HepG2 (cell line): Measurements from ENCODE around the gene SLC38A2. TPM values are rescaled to one million over a fixed set of nuclear protein-coding genes. Genes with fewer than 3 reads are reported as not detected.

Experiments used
- ATF4 ChIP-seq, 2 experiments: fragments of 450-650 bp in 1 of 2; sonication (generic) in 1 of 2; formaldehyde crosslinking; IDR thresholded peaks; 2 replicates each; pipeline versions ENCODE4 v1.5.0 to v1.8.0; 2020 to 2022; ENCODE audit warnings: mild to moderate bottlenecking in 1 of 2, missing genetic modification reagents in 1 of 2
- CREB3 ChIP-seq: sonication (generic); formaldehyde crosslinking; IDR thresholded peaks from 2 replicates; pipeline ENCODE4 v1.5.0; 2020; ENCODE audit warnings: missing genetic modification reagents
- FLYWCH1 ChIP-seq: sonication (generic); formaldehyde crosslinking; IDR thresholded peaks from 2 replicates; pipeline ENCODE4 v1.8.1; 2023; ENCODE audit warnings: mild to moderate bottlenecking, missing genetic modification reagents
- FOXP1 ChIP-seq, 2 experiments: fragments of 450-650 bp in 1 of 2; IDR thresholded peaks; 2 replicates each; pipeline ENCODE4 v1.6.1; 2017 to 2018; ENCODE audit warnings: antibody characterized with exemption in 1 of 2
- GABPB1 ChIP-seq: IDR thresholded peaks from 2 replicates; pipeline ENCODE4 v1.6.1; 2016; ENCODE audit warnings: mild to moderate bottlenecking, missing genetic modification reagents, moderate library complexity, missing compliant biosample characterization
- HMGXB4 ChIP-seq, 2 experiments: sonication (generic) in 1 of 2; formaldehyde crosslinking in 1 of 2; IDR thresholded peaks; 2 replicates each; pipeline versions ENCODE4 v1.4.0 to v1.6.1; 2018 to 2020; ENCODE audit warnings: missing genetic modification reagents in 2 of 2, borderline replicate concordance in 1 of 2, low read depth in 1 of 2, mild to moderate bottlenecking in 1 of 2, missing biosample characterization in 1 of 2
- ISL2 ChIP-seq: sonication (generic); formaldehyde crosslinking; IDR thresholded peaks from 2 replicates; pipeline ENCODE4 v1.5.0; 2020; ENCODE audit warnings: missing genetic modification reagents
- ISX ChIP-seq: sonication (generic); formaldehyde crosslinking; conservative IDR thresholded peaks from 2 replicates; pipeline ENCODE4 v1.5.0; 2020; ENCODE audit warnings: missing genetic modification reagents
- MXD1 ChIP-seq: sonication (generic); formaldehyde crosslinking; IDR thresholded peaks from 2 replicates; pipeline ENCODE4 v1.4.0; 2020; ENCODE audit warnings: mild to moderate bottlenecking, missing genetic modification reagents
- PLSCR1 ChIP-seq: sonication (generic); formaldehyde crosslinking; IDR thresholded peaks from 2 replicates; pipeline ENCODE4 v1.5.0; 2020; ENCODE audit warnings: missing genetic modification reagents, mild to moderate bottlenecking, borderline replicate concordance
- POLR2G ChIP-seq: fragments of 200-400 bp; formaldehyde crosslinking; IDR thresholded peaks from 2 replicates; pipeline ENCODE4 v1.6.1; 2018; ENCODE audit warnings: mild to moderate bottlenecking, low read depth, low read length, moderate library complexity
- SALL1 ChIP-seq: sonication (generic); formaldehyde crosslinking; IDR thresholded peaks from 2 replicates; pipeline ENCODE4 v1.8.0; 2022; ENCODE audit warnings: mild to moderate bottlenecking, missing genetic modification reagents
- SIN3B ChIP-seq: fragments of 150-350 bp; IDR thresholded peaks from 2 replicates; pipeline ENCODE4 v1.6.1; 2014; ENCODE audit warnings: low read length
- SYNCRIP ChIP-seq: fragments of 200-400 bp; formaldehyde crosslinking; IDR thresholded peaks from 2 replicates; pipeline ENCODE4 v1.6.1; 2018; ENCODE audit warnings: mild to moderate bottlenecking, low read depth, low read length; ENCODE audit not compliant: insufficient read depth
- U2AF2 ChIP-seq: fragments of 200-400 bp; formaldehyde crosslinking; IDR thresholded peaks from 2 replicates; pipeline ENCODE4 v1.6.1; 2017; ENCODE audit warnings: low read depth, mild to moderate bottlenecking, low read length
- ZBTB38 ChIP-seq: sonication (generic); formaldehyde crosslinking; IDR thresholded peaks from 2 replicates; pipeline ENCODE4 v1.5.1; 2020; ENCODE audit warnings: mild to moderate bottlenecking, missing genetic modification reagents
- ZBTB7B ChIP-seq: sonication (generic); formaldehyde crosslinking; IDR thresholded peaks from 2 replicates; pipeline ENCODE4 v1.4.0; 2020; ENCODE audit warnings: missing genetic modification reagents
- ZFP36L2 ChIP-seq: sonication (generic); formaldehyde crosslinking; IDR thresholded peaks from 2 replicates; pipeline ENCODE4 v1.4.0; 2020; ENCODE audit warnings: missing genetic modification reagents
- ZNF121 ChIP-seq: sonication (generic); formaldehyde crosslinking; IDR thresholded peaks from 2 replicates; pipeline ENCODE4 v1.5.0; 2020; ENCODE audit warnings: mild to moderate bottlenecking, missing genetic modification reagents
- ZNF264 ChIP-seq: sonication (generic); formaldehyde crosslinking; IDR thresholded peaks from 2 replicates; pipeline ENCODE4 v1.4.0; 2020; ENCODE audit warnings: missing genetic modification reagents
- ZNF570 ChIP-seq: sonication (generic); formaldehyde crosslinking; IDR thresholded peaks from 2 replicates; pipeline ENCODE4 v1.4.0; 2020; ENCODE audit warnings: mild to moderate bottlenecking, missing genetic modification reagents, borderline replicate concordance
- ZNF878 ChIP-seq: sonication (generic); formaldehyde crosslinking; IDR thresholded peaks from 2 replicates; pipeline ENCODE4 v1.8.1; 2023; ENCODE audit warnings: mild to moderate bottlenecking, missing genetic modification reagents, moderate library complexity
- ZXDC ChIP-seq: sonication (generic); formaldehyde crosslinking; IDR thresholded peaks from 2 replicates; pipeline ENCODE4 v1.5.0; 2020; ENCODE audit warnings: mild to moderate bottlenecking, missing genetic modification reagents
- polyA plus RNA-seq, 8 experiments: library from polyadenylated mRNA; depleted of rRNA in 3 of 8; stranded (reverse) in 7 of 8; unstranded in 1 of 8; fragments of >200 nt; fragmentation: Illumina TruSeq in 4 of 8; extraction: Trizol in 4 of 8; gene quantifications; 2 replicates each; pipeline versions ENCODE4 v1.2.1 to v1.2.3, GENCODE V29; 2011 to 2016; ENCODE audit warnings: low read depth in 4 of 8, missing spikeins in 1 of 8, mixed read lengths in 1 of 8; ENCODE audit not compliant: insufficient read depth in 1 of 8
- total RNA-seq, 5 experiments: library from RNA; depleted of rRNA; stranded (reverse); fragments of >200 nt; fragmentation: Illumina TruSeq; extraction: Trizol; gene quantifications; 2 replicates each; pipeline ENCODE4 v1.2.3, GENCODE V29; 2016; ENCODE audit warnings: low read depth in 1 of 5

SLC38A2 gene
- total and polyA plus RNA-seq, 2 of the 13 experiments (the other 11 are each of a cell fraction or from before 2014, with no cell fraction given) = 368 to 880 TPM

GRCh38 chr12:46369095-46369473, 3.5 kb downstream of the SLC38A2 start (continued):
- TF ChIP-seq ZBTB38 = no peak
- TF ChIP-seq ZXDC = no peak
- no peak for TF ChIP-seq SIN3B
- no peak for TF ChIP-seq HMGXB4 (CRISPR knock-in tag; IDR thresholded peaks at IDR 0.05; ENCODE audit: borderline replicate concordance in 1 of 2, low read depth in 1 of 2)
- TF ChIP-seq ZNF570 (CRISPR knock-in tag) = no peak
- 0 out of 2 replicates have a peak, but pooled peaks have one; percentile 51 for TF ChIP-seq FLYWCH1 (CRISPR knock-in tag)
- TF ChIP-seq ZNF121 (CRISPR knock-in tag) = no peak
- TF ChIP-seq ZFP36L2 (CRISPR knock-in tag) = no peak
- TF ChIP-seq CREB3 (CRISPR knock-in tag) = 0 out of 2 replicates have a peak, but pooled peaks have one; percentile 30
- no peak for TF ChIP-seq MXD1 (CRISPR knock-in tag)
- TF ChIP-seq ISL2 (CRISPR knock-in tag) = 0 out of 2 replicates have a peak, but pooled peaks have one; percentile 29
- TF ChIP-seq SALL1 = no peak
- peak; percentile 63; the same call in 1 of the 2 replicates for TF ChIP-seq POLR2G
- TF ChIP-seq U2AF2 = no peak
- TF ChIP-seq ZBTB7B (CRISPR knock-in tag) = no peak
- TF ChIP-seq PLSCR1 (CRISPR knock-in tag) = no peak
- TF ChIP-seq ZNF264 (CRISPR knock-in tag) = peak; percentile 22; the same call in 1 of the 2 replicates
- TF ChIP-seq FOXP1 (IDR thresholded peaks at IDR 0.05) = no peak
- no peak for TF ChIP-seq FOXP1 (CRISPR knock-in tag; IDR thresholded peaks at IDR 0.05)
- no peak for TF ChIP-seq GABPB1 (CRISPR knock-in tag)
- TF ChIP-seq ISX (CRISPR knock-in tag) = no peak; the same call in 1 of the 2 replicates
- TF ChIP-seq ATF4 (CRISPR knock-in tag; IDR thresholded peaks at IDR 0.05) = peak in 1 of 2 experiments; percentile 2; a peak in 1 of 4 replicates
- no peak for TF ChIP-seq SYNCRIP
- peak; percentile 16; the same call in 1 of the 2 replicates for TF ChIP-seq ZNF878 (CRISPR knock-in tag)
